Endodermal cell (in vitro differentiated cells): Measurements from ENCODE around the gene CXCL1. TPM values are rescaled to one million over a fixed set of nuclear protein-coding genes. Genes with fewer than 3 reads are reported as not detected.

Source experiments
- DNase-seq: peaks from one replicate; pipeline ENCODE4 v3.0.0-alpha.2; 2017
- H3K27ac ChIP-seq: 2 replicates; pipeline ENCODE4 v1.5.1; 2013; ENCODE audit warnings: mild to moderate bottlenecking, low read depth, low read length, moderate library complexity
- H3K27me3 ChIP-seq: 2 replicates; pipeline ENCODE4 v1.6.1; 2013; ENCODE audit warnings: mild to moderate bottlenecking, low read length, moderate library complexity; ENCODE audit not compliant: insufficient read depth, control insufficient read depth, poor library complexity, severe bottlenecking
- H3K36me3 ChIP-seq: 2 replicates; pipeline ENCODE4 v1.7.0; 2013; ENCODE audit warnings: mild to moderate bottlenecking, low read length, moderate library complexity; ENCODE audit not compliant: control insufficient read depth, insufficient read depth
- H3K4me1 ChIP-seq: one replicate; pipeline ENCODE4 v1.7.0; 2013; ENCODE audit warnings: low read length; ENCODE audit not compliant: control insufficient read depth, insufficient read depth
- H3K4me3 ChIP-seq: 2 replicates; pipeline ENCODE4 v1.5.1; 2013; ENCODE audit warnings: mild to moderate bottlenecking, low read length, moderate library complexity
- H3K9ac ChIP-seq: 2 replicates; pipeline ENCODE4 v1.6.1; 2013; ENCODE audit warnings: mild to moderate bottlenecking, low read length, moderate library complexity; ENCODE audit not compliant: poor library complexity, severe bottlenecking; ENCODE audit errors: extremely low read depth
- H3K9me3 ChIP-seq: 2 replicates; pipeline ENCODE4 v1.6.1; 2013; ENCODE audit warnings: mild to moderate bottlenecking, low read length, moderate library complexity; ENCODE audit not compliant: control insufficient read depth
- H3K27ac Mint-ChIP-seq: 2 replicates; pipeline ENCODE4 v1.8.0; 2020; ENCODE audit warnings: mixed read lengths
- H3K27me3 Mint-ChIP-seq: 2 replicates; pipeline ENCODE4 v1.8.0; 2021; ENCODE audit warnings: mild to moderate bottlenecking, mixed read lengths; ENCODE audit not compliant: insufficient read depth
- H3K36me3 Mint-ChIP-seq: 2 replicates; pipeline ENCODE4 v1.8.0; 2020; ENCODE audit warnings: low read depth, mixed read lengths
- H3K4me1 Mint-ChIP-seq: 2 replicates; pipeline ENCODE4 v1.8.0; 2020; ENCODE audit warnings: mixed read lengths
- H3K4me3 Mint-ChIP-seq: 2 replicates; pipeline ENCODE4 v1.8.0; 2020; ENCODE audit warnings: mild to moderate bottlenecking, moderate library complexity, mixed read lengths
- H3K9me3 Mint-ChIP-seq: 2 replicates; pipeline ENCODE4 v1.8.0; 2020; ENCODE audit warnings: mild to moderate bottlenecking, mixed read lengths
- CTCF ChIP-seq: fragments of 200-600 bp; sonication (generic); conservative IDR thresholded peaks from 2 replicates; pipeline ENCODE4 v1.5.0; 2021; ENCODE audit warnings: antibody characterized with exemption, mild to moderate bottlenecking
- WGBS, 2 experiments: methylation state at CpG; one replicate each; pipeline versions ENCODE4 v1.1.5 to v1.1.7; 2013; ENCODE audit warnings: missing lambda C conversion rate in 2 of 2, mixed read lengths in 1 of 2; ENCODE audit not compliant: insufficient coverage in 1 of 2, insufficient read length in 1 of 2; 5-methylcytosine and 5-hydroxymethylcytosine counted together
- total RNA-seq, 2 donors: library from RNA; stranded (reverse); fragmentation: NEBNext Ultra II Directional in 1 of 2; extraction: Animal tissue kit (Norgen Biotek cat#: 25700) in 1 of 2; gene quantifications; 2 replicates in 1 of 2; 3 replicates in 1 of 2; pipeline ENCODE4 v1.2.1, GENCODE V29; 2021

CXCL1 gene
- total RNA-seq, 2 donors from 2014 or later: 0.24 TPM; not detected in 1

- Histone ChIP-seq H3K4me3 (no peak overlapping the region), H3K36me3 (no peaks in the 10 kb centered on the region), H3K27ac (no peak overlapping the region), H3K9ac (no peak overlapping the region), H3K27me3 (no peaks in the 10 kb centered on the region), H3K9me3 (no peaks in the 10 kb centered on the region), H3K4me1 (peaks cover 3% of the 10 kb centered on the region)
- Mint-ChIP-seq H3K4me1 (peaks cover 12% of the 10 kb centered on the region), H3K4me3 (no peak overlapping the region), H3K36me3 (no peaks in the 10 kb centered on the region), H3K9me3 (peaks cover 6% of the 10 kb centered on the region), H3K27ac (no peak overlapping the region), H3K27me3 (peaks cover 2% of the 10 kb centered on the region)
- TF ChIP-seq CTCF: no peak
- no peak for DNase-seq
- 94 to 100% methylated on average over 3 to 4 of the region's 4 CpGs for WGBS, 2 experiments
Observed at GRCh38 chr4:73904491-73904890, 35.3 kb downstream of the CXCL1 start.

DNA sequence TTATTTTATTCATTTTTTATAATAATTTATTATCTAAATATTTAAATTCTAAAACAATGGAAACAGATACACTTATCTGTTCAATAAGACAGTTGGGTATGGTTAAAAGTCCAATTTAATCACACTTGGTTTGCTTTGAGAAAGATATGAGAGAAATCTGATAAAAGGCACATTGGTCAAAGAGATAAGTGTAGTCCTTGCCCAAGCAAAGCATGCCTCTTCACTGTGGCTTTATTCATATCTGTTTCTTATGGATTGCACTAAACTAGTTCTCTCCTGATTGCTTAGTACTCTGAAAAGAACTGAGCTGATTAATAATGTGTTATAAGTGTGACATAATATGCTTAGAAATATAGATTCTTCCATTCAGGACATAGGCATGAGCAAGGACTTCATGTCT lies 39.8 kb downstream of the CXCL1 start:
- H3K4me3 Mint-ChIP-seq: no peak overlapping the region

GRCh38 chr4:73911746-73912145 lies 42.6 kb downstream of the CXCL1 start:
- Mint-ChIP-seq H3K36me3 (no peaks in the 10 kb centered on the region), H3K27me3 (peaks cover 1% of the 10 kb centered on the region), H3K4me3 (no peak overlapping the region), H3K27ac (no peak overlapping the region), H3K4me1 (peaks cover 11% of the 10 kb centered on the region), H3K9me3 (peaks cover 2% of the 10 kb centered on the region)
- no peaks in the 10 kb centered on the region for H3K27me3 ChIP-seq
- peaks cover 3% of the 10 kb centered on the region for H3K4me1 ChIP-seq
- no peak for TF ChIP-seq CTCF
- no peaks in the 10 kb centered on the region for H3K36me3 ChIP-seq
- no peak overlapping the region for H3K9ac ChIP-seq
- H3K9me3 ChIP-seq: no peaks in the 10 kb centered on the region
- no peak overlapping the region for H3K4me3 ChIP-seq
- H3K27ac ChIP-seq: no peak overlapping the region
- no peak for DNase-seq

More for the DNA sequence above, 39.8 kb downstream of the CXCL1 start:
- H3K36me3 Mint-ChIP-seq: no peaks in the 10 kb centered on the region
- no peak for TF ChIP-seq CTCF
- peaks cover 3% of the 10 kb centered on the region for H3K4me1 ChIP-seq
- H3K9me3 ChIP-seq: no peaks in the 10 kb centered on the region
- H3K27ac ChIP-seq: no peak overlapping the region
- H3K4me1 Mint-ChIP-seq: peaks cover 12% of the 10 kb centered on the region
- H3K27me3 Mint-ChIP-seq: peaks cover 3% of the 10 kb centered on the region
- H3K27me3 ChIP-seq: no peaks in the 10 kb centered on the region
- H3K36me3 ChIP-seq: no peaks in the 10 kb centered on the region
- peaks cover 8% of the 10 kb centered on the region for H3K9me3 Mint-ChIP-seq
- DNase-seq: no peak
- no peak overlapping the region for H3K4me3 ChIP-seq
- H3K9ac ChIP-seq: no peak overlapping the region
- H3K27ac Mint-ChIP-seq: no peak overlapping the region
